GDM1 (cell line): ENCODE results near the gene BCDIN3D.
"Not testable (repeated sequence)": the region's sequence is repeated elsewhere in the genome, so short reads cannot be mapped to it uniquely, and the experiment has no call there.

Experiments used
- DNase-seq: peaks from one replicate; lab custom pipeline; 2025; lab: John Stamatoyannopoulos, UW

The BCDIN3D gene

GRCh38 chr12:49876070-49876469, 33.2 kb upstream of the BCDIN3D start:
- DNase-seq = no peak

DNA sequence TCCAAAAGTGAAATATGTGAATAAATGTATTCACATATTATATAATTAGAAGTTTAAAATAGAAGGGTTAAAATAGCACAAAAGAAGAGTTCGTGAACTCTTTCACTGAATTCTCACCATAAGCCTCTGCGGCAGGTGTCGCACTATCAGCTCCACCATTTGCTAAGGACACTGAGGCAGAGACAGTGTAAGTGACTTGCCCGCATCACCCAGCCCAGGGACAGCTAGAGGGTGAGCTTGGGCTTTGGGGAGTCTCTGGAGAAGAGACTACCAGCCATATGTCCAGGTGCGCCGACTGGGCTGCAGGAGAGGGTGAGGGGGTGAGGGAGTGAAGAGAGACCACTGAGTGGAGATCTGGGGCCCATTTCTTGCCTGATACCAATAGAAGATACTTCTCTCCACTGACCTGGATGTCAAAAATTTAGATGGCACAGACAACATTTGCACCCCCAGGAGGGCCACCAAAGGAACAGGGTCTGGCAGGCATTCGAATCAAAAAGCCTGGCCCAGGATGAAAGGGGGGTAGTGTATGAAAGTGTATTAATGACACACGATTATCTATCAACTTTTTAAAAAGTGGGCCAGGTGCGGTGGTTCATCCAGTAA, 32.3 kb upstream of the BCDIN3D start:
- no peak for DNase-seq

- no peak for DNase-seq
Observed at GRCh38 chr12:49874142-49874897, 31.4 kb upstream of the BCDIN3D start.

- DNase-seq = no peak
Observed at GRCh38 chr12:49873361-49873934, 30.5 kb upstream of the BCDIN3D start.

DNA sequence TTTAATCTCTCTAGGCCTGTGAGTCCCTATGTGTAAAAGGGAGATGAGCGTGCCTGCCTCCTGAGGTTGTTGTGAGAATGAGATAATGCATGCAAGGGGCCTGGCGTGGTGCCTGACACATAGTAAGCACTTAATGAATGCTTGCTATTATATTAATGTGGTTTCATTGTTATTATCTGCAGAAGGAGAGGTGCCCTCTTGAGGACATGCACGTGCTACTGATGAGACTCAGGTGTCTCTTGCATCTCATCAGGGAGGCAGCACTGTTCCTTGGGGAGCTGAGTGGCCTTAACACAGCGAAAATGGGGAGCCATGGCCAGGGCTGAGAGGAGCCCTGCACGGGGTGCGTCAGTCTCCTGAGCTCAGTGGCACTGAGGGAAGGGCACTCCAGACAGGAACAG, 29.9 kb upstream of the BCDIN3D start:
- DNase-seq = no peak

DNA sequence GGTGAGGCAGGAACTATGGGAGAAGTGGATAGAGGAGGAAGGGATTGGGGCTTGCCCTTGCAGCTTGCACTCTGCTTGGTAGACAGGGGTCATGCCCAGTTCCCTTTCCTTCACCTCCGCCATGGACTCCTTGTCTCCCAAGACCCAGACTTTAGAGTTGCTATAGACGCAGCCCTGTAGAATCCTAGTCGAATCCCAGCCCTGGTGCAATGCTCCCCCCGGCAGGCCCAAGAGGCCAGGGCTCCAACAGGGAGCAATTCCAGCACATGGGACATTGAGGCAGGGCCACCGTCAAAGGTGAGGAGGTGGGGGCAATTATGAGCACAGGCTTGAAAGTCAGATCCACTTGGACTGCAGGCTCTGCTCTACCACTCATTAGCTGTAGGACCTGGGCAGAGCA, 29.5 kb upstream of the BCDIN3D start:
- no peak for DNase-seq

GRCh38 chr12:49871811-49872251, 28.9 kb upstream of the BCDIN3D start:
- not testable (repeated sequence) for DNase-seq

DNA sequence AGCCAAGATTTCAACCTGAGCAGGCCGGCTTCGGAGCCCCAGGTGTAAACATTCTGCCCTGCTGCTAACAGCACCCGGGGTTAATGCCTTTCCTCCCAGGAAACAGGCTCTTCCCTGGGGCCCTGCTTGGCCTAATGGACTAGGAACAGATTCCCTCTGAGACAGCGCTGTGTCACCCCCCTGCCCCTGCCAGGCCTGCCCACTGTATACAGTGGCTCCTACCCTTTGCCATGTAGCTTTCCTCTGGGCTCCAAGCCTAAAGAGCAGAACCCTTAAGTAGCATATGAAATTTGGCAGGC, 28.3 kb upstream of the BCDIN3D start:
- DNase-seq = no peak

- DNase-seq = no peak
Observed at GRCh38 chr12:49870501-49871262, 27.8 kb upstream of the BCDIN3D start.

- DNase-seq = no peak
Observed at GRCh38 chr12:49869816-49870500, 27.1 kb upstream of the BCDIN3D start.

- DNase-seq = no peak
Observed at GRCh38 chr12:49868952-49869815, 26.3 kb upstream of the BCDIN3D start.

GRCh38 chr12:49868449-49868848, 25.5 kb upstream of the BCDIN3D start:
- DNase-seq = no peak

GRCh38 chr12:49867570-49868341, 24.9 kb upstream of the BCDIN3D start:
- no peak for DNase-seq

DNA sequence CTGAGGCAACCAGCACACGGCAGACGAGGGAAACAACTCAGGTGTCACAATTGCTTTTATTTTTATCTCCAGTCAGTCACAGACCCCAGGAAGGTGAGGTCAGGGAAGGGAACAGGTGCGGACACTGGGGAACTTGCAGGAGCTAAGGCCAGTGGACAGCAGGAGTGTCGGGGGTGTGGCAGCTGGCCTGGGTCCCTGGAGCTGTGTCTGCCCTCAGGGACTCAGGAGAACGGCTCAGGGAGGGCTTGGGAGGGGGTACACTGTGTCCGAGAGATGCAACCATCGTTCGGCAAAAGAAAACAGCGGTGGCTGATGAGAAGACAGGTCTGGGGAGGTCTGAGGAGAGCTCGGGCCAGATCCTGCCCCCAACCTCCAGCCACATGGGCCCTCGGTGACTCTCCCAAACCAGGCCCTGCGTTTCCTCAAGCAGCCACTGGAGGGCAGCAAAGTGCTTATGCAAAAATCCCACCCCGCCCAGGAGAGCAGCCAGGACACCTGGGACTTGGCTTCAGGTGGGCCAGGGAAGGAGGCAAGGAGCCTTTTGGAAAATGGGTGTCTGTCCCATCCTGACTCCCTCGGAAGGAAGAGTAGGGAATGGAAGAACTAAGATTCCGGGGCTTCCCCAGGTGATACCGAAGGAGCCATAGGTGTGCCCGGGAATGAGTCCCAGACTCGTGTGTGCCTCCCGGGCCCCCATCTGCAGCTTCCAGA, 24.1 kb upstream of the BCDIN3D start:
- DNase-seq = no peak

- no peak for DNase-seq
Observed at GRCh38 chr12:49865782-49866135, 22.9 kb upstream of the BCDIN3D start.

DNA sequence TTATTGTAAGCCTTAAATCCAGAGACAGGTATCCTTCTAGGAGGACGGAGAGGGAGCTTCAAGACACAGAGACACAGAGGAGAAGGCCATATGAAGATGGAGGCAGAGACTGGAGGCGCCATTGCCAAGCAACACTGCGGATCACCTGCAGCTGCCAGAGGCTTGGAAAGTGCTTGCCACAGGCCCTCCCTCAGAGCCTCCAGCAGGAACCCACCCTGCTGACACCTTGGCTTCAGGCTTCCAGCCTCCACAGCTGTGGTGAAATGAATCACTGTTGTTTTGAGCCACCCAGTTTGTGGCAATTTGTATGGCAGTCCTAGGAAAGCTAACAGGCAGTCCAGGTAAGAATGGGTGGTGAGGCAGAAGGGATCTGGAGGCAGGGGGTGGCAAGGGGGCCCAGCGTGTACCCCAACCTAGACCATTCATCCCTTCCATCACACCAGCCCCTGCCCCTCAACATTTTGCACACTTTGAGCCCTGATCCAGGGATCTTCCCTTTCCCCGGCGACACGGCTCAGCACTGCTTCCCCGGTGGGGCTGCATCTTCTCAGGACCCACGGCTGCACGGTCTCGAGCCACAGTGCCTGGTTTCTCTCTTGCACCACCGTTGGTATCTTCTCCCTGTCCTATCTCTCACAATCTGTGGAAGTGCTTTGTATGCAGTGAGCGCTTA, 22.3 kb upstream of the BCDIN3D start:
- DNase-seq = no peak

- DNase-seq = no peak
Observed at GRCh38 chr12:49864798-49865090, 21.8 kb upstream of the BCDIN3D start.

- no peak for DNase-seq
Observed at GRCh38 chr12:49863946-49864797, 21.3 kb upstream of the BCDIN3D start.

GRCh38 chr12:49860921-49861320, 18.0 kb upstream of the BCDIN3D start:
- DNase-seq = not testable (repeated sequence)
